Small intestine (tissue), 7 donors: ENCODE data around the gene REXO4. TPM values are rescaled to one million over a fixed set of nuclear protein-coding genes. Genes with fewer than 3 reads are reported as not detected.

Experiments used
- DNase-seq, 2 donors: peaks; one replicate each; pipeline versions ENCODE4 v3.0.0 to v3.0.0-alpha.2; 2013
- FAIRE-seq: peaks from 2 replicates; lab custom pipeline; 2012; peaks lifted over from hg19 to GRCh38; lab: Jason Lieb, UNC
- H3K27ac ChIP-seq, 3 donors: one replicate each; pipeline ENCODE4 v1.5.1; 2013; ENCODE audit warnings: low read length in 2 of 3, mild to moderate bottlenecking in 2 of 3, control low read depth in 1 of 3, inconsistent platforms in 1 of 3, low read depth in 1 of 3, moderate library complexity in 1 of 3
- H3K27me3 ChIP-seq, 3 donors: one replicate each; pipeline ENCODE4 v1.6.1; 2013; ENCODE audit warnings: low read length in 3 of 3, inconsistent platforms in 1 of 3; ENCODE audit not compliant: control insufficient read depth in 3 of 3, insufficient read depth in 3 of 3
- H3K36me3 ChIP-seq, 3 donors: one replicate each; pipeline ENCODE4 v1.6.1; 2013; ENCODE audit warnings: low read length in 3 of 3, inconsistent platforms in 1 of 3, low read depth in 1 of 3, mild to moderate bottlenecking in 1 of 3, moderate library complexity in 1 of 3; ENCODE audit not compliant: control insufficient read depth in 3 of 3, insufficient read depth in 2 of 3
- H3K4me1 ChIP-seq, 3 donors: one replicate each; pipeline ENCODE4 v1.6.1; 2013; ENCODE audit warnings: low read length in 2 of 3, inconsistent platforms in 1 of 3, low read depth in 1 of 3, mild to moderate bottlenecking in 1 of 3, moderate library complexity in 1 of 3; ENCODE audit not compliant: control insufficient read depth in 3 of 3, insufficient read depth in 2 of 3
- H3K4me3 ChIP-seq, 3 donors: one replicate each; pipeline ENCODE4 v1.5.1; 2013; ENCODE audit warnings: low read length in 3 of 3, control low read depth in 1 of 3, inconsistent platforms in 1 of 3, low read depth in 1 of 3, mild to moderate bottlenecking in 1 of 3, moderate library complexity in 1 of 3
- H3K9me3 ChIP-seq, 2 donors: one replicate each; pipeline ENCODE4 v1.6.1; 2013; ENCODE audit warnings: low read depth in 1 of 2, low read length in 1 of 2; ENCODE audit not compliant: control insufficient read depth in 2 of 2, insufficient read depth in 1 of 2
- WGBS, 3 donors: extraction: QIAGEN DNeasy Blood & Tissue Kit; methylation state at CpG; one replicate each; pipeline ENCODE4 v1.1.7; 2013; 5-methylcytosine and 5-hydroxymethylcytosine counted together
- polyA plus RNA-seq, 4 donors: library from polyadenylated mRNA; stranded (reverse) in 3 of 4; unstranded in 1 of 4; fragments of 200-250 nt in 3 of 4; fragments of 120-200 nt in 1 of 4; gene quantifications; one replicate each; pipeline versions ENCODE4 v1.2.1 to v1.2.3, GENCODE V29; 2013
- donor health status: healthy with polysubstance abuse.
- donor health status: control.
- donor health status: control.
- donor health status: Bipolar disorder and iron deficiency.
- donor health status: healthy.

The REXO4 gene
- polyA plus RNA-seq, 4 donors: 18.9 to 25.7 (median 21.5) TPM

DNA sequence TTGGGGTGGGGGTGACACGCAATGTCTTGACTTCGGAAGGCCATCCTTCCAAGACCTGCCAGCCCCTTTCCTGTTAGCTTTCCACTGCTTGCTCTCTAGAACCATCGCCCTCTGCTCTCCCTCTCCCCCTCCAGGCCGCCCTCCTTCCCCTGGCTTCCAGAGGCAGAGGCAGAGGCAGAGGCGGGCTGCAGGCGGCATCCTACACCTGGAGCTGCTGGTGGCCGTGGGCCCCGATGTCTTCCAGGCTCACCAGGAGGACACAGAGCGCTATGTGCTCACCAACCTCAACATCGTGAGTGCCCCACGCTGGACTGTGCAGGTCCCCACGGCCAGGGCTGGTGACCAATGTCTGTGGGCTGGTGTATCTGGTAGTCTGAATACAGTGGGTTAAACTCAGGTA lies 6.4 kb upstream of the REXO4 start:
- Histone ChIP-seq H3K4me3 (no peak overlapping the region), H3K27ac (no peak overlapping the region), H3K27me3 (peaks cover 0 to 7% (median 4%) of the 10 kb centered on the region in 3 donors), H3K9me3 (no peaks in the 10 kb centered on the region), H3K36me3 (no peaks in the 10 kb centered on the region), H3K4me1 (peaks cover 2 to 9% (median 4%) of the 10 kb centered on the region in 3 donors)
- DNase-seq (no peak), FAIRE-seq (no peak)
- WGBS, 3 donors: 90 to 95% (median 95%) methylated on average over 12 of the region's 12 CpGs

DNA sequence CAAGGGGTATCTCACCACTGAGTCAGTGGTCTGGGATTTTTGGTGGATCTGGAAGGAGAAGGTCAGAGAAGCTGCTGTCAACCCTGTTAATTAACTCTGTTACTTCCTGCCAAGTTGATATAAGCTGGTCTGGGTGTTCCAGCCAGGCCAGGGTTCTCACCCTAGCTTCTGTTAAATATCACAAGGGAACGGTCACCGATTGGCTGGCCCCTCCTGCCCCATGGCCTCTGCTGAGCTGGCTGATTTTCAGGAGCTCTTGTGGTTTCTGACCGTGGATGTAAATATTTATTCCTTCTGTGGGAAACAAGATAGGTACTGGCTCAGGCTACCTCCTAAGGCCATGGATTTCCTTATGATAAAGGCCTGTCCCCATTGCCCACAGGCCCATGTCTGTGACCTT lies 5.4 kb upstream of the REXO4 start:
- Histone ChIP-seq H3K4me3 (no peak overlapping the region), H3K36me3 (no peaks in the 10 kb centered on the region), H3K4me1 (peaks cover 2 to 11% (median 2%) of the 10 kb centered on the region in 3 donors), H3K27me3 (peaks cover 0 to 6% (median 4%) of the 10 kb centered on the region in 3 donors), H3K9me3 (no peaks in the 10 kb centered on the region), H3K27ac (no peak overlapping the region)
- WGBS, 3 donors: 61 to 77% (median 68%) methylated on average over 3 of the region's 3 CpGs
- FAIRE-seq (no peak), DNase-seq (no peak)

DNA sequence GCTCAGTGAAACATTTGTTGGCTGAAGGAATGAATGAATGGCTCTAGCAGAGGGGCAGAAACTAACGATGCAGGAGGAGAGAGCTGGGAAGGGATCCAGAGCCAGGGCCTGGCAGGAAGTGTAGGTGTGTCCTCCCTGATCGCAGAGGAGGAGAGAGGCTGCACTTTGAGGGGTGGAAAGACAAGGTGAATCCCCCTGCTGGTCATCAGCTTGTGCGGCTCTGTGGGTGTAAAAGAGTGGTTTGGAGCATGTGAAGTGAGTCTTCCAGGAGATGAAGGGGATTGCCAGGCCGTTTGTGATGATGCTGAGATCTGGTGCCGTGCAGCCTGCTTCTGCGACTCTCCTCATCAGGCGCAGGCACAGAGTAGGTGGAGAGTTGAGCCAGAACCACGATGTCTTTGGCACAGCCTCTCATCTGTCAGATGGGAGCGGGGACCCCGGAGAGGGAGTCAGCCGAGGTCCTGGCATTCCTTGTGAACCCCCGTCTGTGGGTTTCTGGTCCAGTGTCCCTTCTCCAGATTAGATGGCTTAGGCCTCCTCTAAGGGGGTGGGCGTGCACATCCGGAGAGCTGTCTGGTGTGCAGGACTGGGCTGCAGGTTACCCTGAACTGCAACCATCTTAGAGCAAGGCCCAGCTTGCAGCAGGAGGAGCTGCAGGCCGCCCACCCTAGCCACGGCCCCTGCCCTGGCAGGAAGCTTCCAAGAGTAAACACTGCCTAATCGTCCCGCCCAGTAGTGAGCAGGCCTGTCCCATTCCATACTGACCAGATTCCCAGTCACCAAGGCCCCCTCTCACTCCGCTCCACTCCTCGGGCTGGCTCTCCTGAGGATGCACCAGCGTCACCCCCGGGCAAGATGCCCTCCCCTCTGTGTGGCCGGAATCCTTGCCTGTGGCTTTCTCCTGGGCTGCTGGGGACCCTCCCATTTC lies 4.1 kb upstream of the REXO4 start, which contains the start of gene ADAMTS13:
TSS of gene ADAMTS13 (plus strand) at position 753 of the 928 bp plus-strand sequence. CDS start at position 830, 77 bp downstream.
- H3K27ac ChIP-seq: peak within 1 kb of the TSS in 1 of 3 donors; percentile 27
- H3K4me3 ChIP-seq: no peak within 1 kb of the TSS
- DNase-seq: no peak
- H3K36me3 ChIP-seq: no peaks in the 10 kb centered on the region
- WGBS, 3 donors: 59 to 76% (median 74%) methylated on average over 23 of the region's 23 CpGs
- FAIRE-seq: no peak
- peaks cover 0 to 9% (median 2%) of the 10 kb centered on the region in 3 donors for H3K4me1 ChIP-seq
- H3K9me3 ChIP-seq: no peaks in the 10 kb centered on the region
- H3K27me3 ChIP-seq: no peaks in the 10 kb centered on the region

DNA sequence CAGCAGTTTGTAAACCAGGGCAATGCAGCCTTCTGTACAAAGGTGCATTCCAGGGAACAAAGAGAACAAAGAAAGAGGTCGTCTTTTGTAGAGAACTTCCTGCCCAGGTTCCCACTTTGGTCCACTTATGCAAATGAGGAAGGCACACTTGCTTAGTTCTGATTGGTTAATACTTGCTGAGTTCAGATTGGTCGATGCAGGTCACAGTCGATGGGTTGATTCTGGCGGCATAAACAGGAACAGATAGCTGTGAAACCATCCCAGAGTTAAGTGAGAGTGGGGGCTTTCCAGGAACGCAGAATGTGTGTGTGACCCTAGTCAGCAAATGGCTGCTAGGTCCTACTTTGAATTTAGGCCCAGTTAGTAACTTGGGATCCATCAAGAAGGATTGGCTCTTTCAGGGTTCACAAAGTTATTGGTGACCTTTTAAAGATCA lies 2.6 kb upstream of the REXO4 start:
- Histone ChIP-seq H3K9me3 (no peaks in the 10 kb centered on the region), H3K4me1 (peaks cover 0 to 14% (median 4%) of the 10 kb centered on the region in 3 donors), H3K36me3 (peaks cover 0 to 11% (median 0%) of the 10 kb centered on the region in 3 donors), H3K27me3 (no peaks in the 10 kb centered on the region), H3K4me3 (no peak overlapping the region), H3K27ac (no peak overlapping the region)
- no peak for FAIRE-seq
- WGBS, 3 donors: 51 to 72% (median 59%) methylated on average over 5 of the region's 5 CpGs
- no peak for DNase-seq

DNA sequence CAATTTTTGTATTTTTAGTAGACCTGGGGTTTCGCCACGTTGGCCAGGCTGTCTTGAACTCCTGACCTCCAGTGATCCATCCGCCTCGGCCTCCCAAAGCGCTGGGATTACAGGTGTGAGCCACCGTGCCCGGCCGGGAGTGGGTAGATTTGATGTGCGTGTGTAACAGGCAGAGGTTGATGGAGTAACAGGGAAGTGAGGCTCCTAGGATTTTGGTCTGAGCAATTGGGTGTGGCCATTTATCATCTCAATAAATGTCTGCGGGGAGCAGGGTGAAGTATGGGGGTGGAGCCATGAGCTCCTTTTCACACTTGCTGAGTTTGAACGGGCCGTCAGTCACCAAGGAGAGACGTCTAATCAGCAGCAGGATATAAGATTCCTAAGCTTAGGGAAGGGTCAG lies 1.2 kb upstream of the REXO4 start:
- Histone ChIP-seq H3K27ac (peak overlapping the region; percentile 78 to 89 (median 86)), H3K36me3 (peaks cover 0 to 20% (median 6%) of the 10 kb centered on the region in 3 donors), H3K4me3 (peak overlapping the region in 1 of 3 donors; percentile 89), H3K27me3 (no peaks in the 10 kb centered on the region), H3K4me1 (peaks cover 0 to 14% (median 4%) of the 10 kb centered on the region in 3 donors), H3K9me3 (no peaks in the 10 kb centered on the region)
- 10 to 51% (median 39%) methylated on average over 13 of the region's 13 CpGs for WGBS, 3 donors
- no peak for FAIRE-seq
- DNase-seq: peak; percentile 63 to 86

DNA sequence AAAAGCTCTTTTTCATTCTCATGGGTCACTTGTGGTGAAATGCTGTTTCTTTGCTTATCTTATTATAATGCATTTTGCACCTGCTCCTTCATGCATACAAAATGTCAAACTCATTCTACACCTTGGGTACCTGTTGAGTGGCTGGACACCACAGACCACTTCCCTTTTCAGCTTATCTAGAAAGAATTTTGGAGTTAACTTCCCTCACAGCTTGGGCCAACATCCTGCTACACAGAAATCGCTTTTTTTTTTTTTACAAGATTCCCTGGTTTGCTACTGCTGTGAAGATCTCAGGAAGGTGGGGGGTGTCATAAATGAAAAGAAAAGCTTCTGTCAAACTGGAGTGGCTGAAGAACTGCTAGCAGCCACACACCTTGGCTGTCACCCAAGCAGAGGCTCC lies 2.6 kb downstream of the REXO4 start:
- no peak for FAIRE-seq
- no peak overlapping the region for H3K4me3 ChIP-seq
- H3K9me3 ChIP-seq: no peaks in the 10 kb centered on the region
- peaks cover 0 to 13% (median 4%) of the 10 kb centered on the region in 3 donors for H3K4me1 ChIP-seq
- WGBS, 3 donors: 67 to 79% (median 76%) methylated on average over 1 of the region's 1 CpG
- no peaks in the 10 kb centered on the region for H3K27me3 ChIP-seq
- H3K27ac ChIP-seq: no peak overlapping the region
- no peak for DNase-seq
- peaks cover 14 to 56% (median 23%) of the 10 kb centered on the region in 3 donors for H3K36me3 ChIP-seq

DNA sequence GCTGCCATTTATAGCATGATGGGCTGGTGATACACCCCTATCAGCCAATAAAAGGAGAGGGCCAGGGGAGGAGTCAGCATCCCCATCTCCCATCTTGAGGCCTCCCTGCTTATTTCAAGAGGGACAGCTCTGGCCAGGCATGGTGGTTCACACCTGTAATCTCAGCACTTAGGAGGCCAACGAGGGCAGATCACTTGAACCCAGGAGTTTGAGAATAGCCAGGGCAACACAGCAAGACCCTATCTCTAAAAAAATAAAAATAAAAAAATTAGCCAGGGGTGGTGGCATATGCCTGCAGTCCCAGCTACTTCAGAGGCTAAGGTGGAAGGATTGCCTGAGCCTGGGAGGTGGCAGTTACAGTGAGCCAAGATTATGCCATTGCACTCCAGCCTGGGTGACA lies 9.8 kb downstream of the REXO4 start:
- Histone ChIP-seq H3K27me3 (no peaks in the 10 kb centered on the region), H3K27ac (no peak overlapping the region), H3K36me3 (peaks cover 19 to 88% (median 22%) of the 10 kb centered on the region in 3 donors), H3K4me3 (no peak overlapping the region), H3K9me3 (no peaks in the 10 kb centered on the region), H3K4me1 (no peaks in the 10 kb centered on the region)
- DNase-seq (no peak), FAIRE-seq (no peak)
- 91 to 96% (median 95%) methylated on average over 1 of the region's 1 CpG for WGBS, 3 donors

DNA sequence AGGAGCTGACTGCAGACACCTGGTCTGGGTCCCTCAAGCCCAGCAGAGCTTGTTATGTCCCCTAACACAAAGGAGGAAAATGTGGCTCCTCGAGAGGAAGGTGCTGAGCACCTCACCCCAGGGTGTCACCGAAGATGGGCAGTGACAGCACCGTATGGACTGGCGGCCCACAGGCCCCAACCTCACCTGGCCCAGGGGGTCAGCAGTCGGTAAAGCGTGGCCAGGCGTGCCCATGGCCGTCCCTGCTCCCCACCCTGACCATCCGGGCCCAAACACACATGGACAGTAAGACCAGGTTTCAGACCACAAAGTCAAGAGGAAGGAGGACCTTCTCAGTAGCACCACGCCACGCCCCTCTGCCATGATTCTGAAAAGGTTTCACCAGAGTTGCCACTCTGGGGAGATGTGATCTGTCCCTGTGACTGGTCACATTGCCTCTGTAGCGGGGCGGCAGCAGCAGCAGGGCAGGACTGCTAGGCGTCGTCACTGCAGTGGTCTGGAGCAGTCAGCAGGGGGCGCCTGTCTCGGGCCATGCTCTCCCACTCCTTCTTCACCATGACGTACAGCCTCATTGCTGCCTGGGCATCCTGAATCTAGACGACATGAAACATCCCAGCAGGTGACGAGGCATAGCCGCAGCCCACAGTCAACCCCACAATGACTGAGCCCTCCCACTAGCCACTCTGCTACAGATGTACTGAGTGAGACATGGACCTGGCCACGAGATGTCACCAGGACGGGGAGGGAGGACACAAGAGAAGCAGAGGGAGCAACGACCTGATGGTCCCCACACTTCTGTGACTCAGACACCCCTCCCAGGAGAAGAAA lies 11.1 kb downstream of the REXO4 start:
- Histone ChIP-seq H3K9me3 (no peaks in the 10 kb centered on the region), H3K4me3 (no peak overlapping the region), H3K27me3 (no peaks in the 10 kb centered on the region), H3K27ac (no peak overlapping the region), H3K4me1 (no peaks in the 10 kb centered on the region), H3K36me3 (peaks cover 16 to 87% (median 19%) of the 10 kb centered on the region in 3 donors)
- DNase-seq: peak; percentile 79 to 85
- no peak for FAIRE-seq
- WGBS, 3 donors: 50 to 53% (median 51%) methylated on average over 24 of the region's 24 CpGs
